ENCODE measurements around the gene SUSD6. TPM values are rescaled to one million over a fixed set of nuclear protein-coding genes. Genes with fewer than 3 reads are reported as not detected.

The SUSD6 gene
- total RNA-seq, 1 donor: 17.7 TPM

GRCh38 chr14:69710378-69710777 is 99.0 kb downstream of the SUSD6 start:
- Histone ChIP-seq H3K4me1 (ENCODE audit: insufficient read depth, low read length) (no peaks in the 10 kb centered on the region), H3K27me3 (ENCODE audit: insufficient read depth, low read length) (no peaks in the 10 kb centered on the region), H2AFZ (ENCODE audit: low read length) (no peak overlapping the region), H3K4me3 (ENCODE audit: insufficient read depth, low read length) (no peak overlapping the region), H4K20me1 (ENCODE audit: insufficient read depth, low read length) (peaks cover 3% of the 10 kb centered on the region), H3K27ac (ENCODE audit: low read depth, low read length) (no peak overlapping the region), H3K9me3 (ENCODE audit: low read depth, low read length) (no peaks in the 10 kb centered on the region), H3K36me3 (ENCODE audit: insufficient read depth, low read length) (peaks cover 31% of the 10 kb centered on the region), H3K79me2 (ENCODE audit: insufficient read depth, low read length) (no peaks in the 10 kb centered on the region), H3K4me2 (ENCODE audit: insufficient read depth, low read length) (no peak overlapping the region)
- TF ChIP-seq CTCF (IDR thresholded peaks at IDR 0.05; ENCODE audit: extremely low read depth, low read depth, low read length): no peak
- DNase-seq (ENCODE audit: insufficient read length, low spot score, missing footprints): no peak

GRCh38 chr14:69711065-69711464 is 99.7 kb downstream of the SUSD6 start:
- Histone ChIP-seq H3K4me1 (ENCODE audit: insufficient read depth, low read length) (peaks cover 5% of the 10 kb centered on the region), H3K79me2 (ENCODE audit: insufficient read depth, low read length) (no peaks in the 10 kb centered on the region)
- no peak for DNase-seq (ENCODE audit: insufficient read length, low spot score, missing footprints)

GRCh38 chr14:69711477-69711876 is 100.1 kb downstream of the SUSD6 start:
- DNase-seq (ENCODE audit: insufficient read length, low spot score, missing footprints): no peak
- Histone ChIP-seq H3K4me2 (ENCODE audit: insufficient read depth, low read length) (no peak overlapping the region), H3K4me1 (ENCODE audit: insufficient read depth, low read length) (peaks cover 9% of the 10 kb centered on the region), H2AFZ (ENCODE audit: low read length) (no peak overlapping the region), H3K9me3 (ENCODE audit: low read depth, low read length) (no peaks in the 10 kb centered on the region), H3K79me2 (ENCODE audit: insufficient read depth, low read length) (no peaks in the 10 kb centered on the region), H4K20me1 (ENCODE audit: insufficient read depth, low read length) (peaks cover 8% of the 10 kb centered on the region), H3K27me3 (ENCODE audit: insufficient read depth, low read length) (no peaks in the 10 kb centered on the region), H3K27ac (ENCODE audit: low read depth, low read length) (no peak overlapping the region), H3K4me3 (ENCODE audit: insufficient read depth, low read length) (no peak overlapping the region), H3K36me3 (ENCODE audit: insufficient read depth, low read length) (peaks cover 26% of the 10 kb centered on the region)
- no peak for TF ChIP-seq CTCF (IDR thresholded peaks at IDR 0.05; ENCODE audit: extremely low read depth, low read depth, low read length)

More at GRCh38 chr14:69711065-69711464, 99.7 kb downstream of the SUSD6 start:
- no peak for TF ChIP-seq CTCF (IDR thresholded peaks at IDR 0.05; ENCODE audit: extremely low read depth, low read depth, low read length)
- Histone ChIP-seq H3K27ac (ENCODE audit: low read depth, low read length) (no peak overlapping the region), H3K27me3 (ENCODE audit: insufficient read depth, low read length) (no peaks in the 10 kb centered on the region), H2AFZ (ENCODE audit: low read length) (no peak overlapping the region), H4K20me1 (ENCODE audit: insufficient read depth, low read length) (peaks cover 6% of the 10 kb centered on the region), H3K4me3 (ENCODE audit: insufficient read depth, low read length) (no peak overlapping the region), H3K9me3 (ENCODE audit: low read depth, low read length) (no peaks in the 10 kb centered on the region), H3K36me3 (ENCODE audit: insufficient read depth, low read length) (peaks cover 30% of the 10 kb centered on the region), H3K4me2 (ENCODE audit: insufficient read depth, low read length) (no peak overlapping the region)

- Histone ChIP-seq H3K36me3 (ENCODE audit: insufficient read depth, low read length) (peaks cover 23% of the 10 kb centered on the region), H3K4me2 (ENCODE audit: insufficient read depth, low read length) (no peak overlapping the region), H3K4me3 (ENCODE audit: insufficient read depth, low read length) (no peak overlapping the region), H3K27ac (ENCODE audit: low read depth, low read length) (no peak overlapping the region), H3K79me2 (ENCODE audit: insufficient read depth, low read length) (no peaks in the 10 kb centered on the region), H4K20me1 (ENCODE audit: insufficient read depth, low read length) (peaks cover 8% of the 10 kb centered on the region), H3K4me1 (ENCODE audit: insufficient read depth, low read length) (peaks cover 14% of the 10 kb centered on the region), H2AFZ (ENCODE audit: low read length) (no peak overlapping the region), H3K9me3 (ENCODE audit: low read depth, low read length) (no peaks in the 10 kb centered on the region), H3K27me3 (ENCODE audit: insufficient read depth, low read length) (no peaks in the 10 kb centered on the region)
- no peak for TF ChIP-seq CTCF (IDR thresholded peaks at IDR 0.05; ENCODE audit: extremely low read depth, low read depth, low read length)
- DNase-seq (ENCODE audit: insufficient read length, low spot score, missing footprints): no peak
Observed at GRCh38 chr14:69711881-69712560, 100.6 kb downstream of the SUSD6 start.

Measured in osteoblast (primary cell).